Activated CD4-positive, alpha-beta T cell treated with anti-CD3 and anti-CD28 coated beads, Interleukin-2, Interleukin-4, amounts not matched to agents 100 ng/mL and 50 ng/mL, durations not matched to agents 16 hours and 8 hours (primary cell): ENCODE data around the gene WRNIP1.

Experiments used
- DNase-seq: peaks from one replicate; pipeline ENCODE4 v3.0.0-alpha.2; 2020; ENCODE audit warnings: low spot score

Gene WRNIP1

GRCh38 chr6:2765166-2765895 is at the start of gene WRNIP1:
WRNIP1 (plus strand) TSS chr6:2765393; CDS start chr6:2765623, 230 bp downstream.
- DNase-seq: peak; percentile 98

- DNase-seq: no peak
These were observed 49.5 kb upstream of the WRNIP1 start for GRCh38 chr6:2715737-2716136.

- no peak for DNase-seq
These were observed 48.1 kb upstream of the WRNIP1 start for GRCh38 chr6:2716936-2717700.

- no peak for DNase-seq
These were observed 46.7 kb upstream of the WRNIP1 start for GRCh38 chr6:2718334-2719092.

GRCh38 chr6:2719093-2719455 is 46.1 kb upstream of the WRNIP1 start:
- no peak for DNase-seq

GRCh38 chr6:2721219-2721618 is 44.0 kb upstream of the WRNIP1 start:
- DNase-seq: no peak

- DNase-seq: no peak
These were observed 39.7 kb upstream of the WRNIP1 start for GRCh38 chr6:2725364-2725988.

- DNase-seq: no peak
These were observed 39.1 kb upstream of the WRNIP1 start for GRCh38 chr6:2725999-2726567.

GRCh38 chr6:2729921-2730320 is 35.3 kb upstream of the WRNIP1 start:
- DNase-seq: no peak

GRCh38 chr6:2730353-2731107 is 34.7 kb upstream of the WRNIP1 start:
- DNase-seq: no peak

- no peak for DNase-seq
These were observed 33.8 kb upstream of the WRNIP1 start for GRCh38 chr6:2731281-2731909.

- DNase-seq: no peak
These were observed 32.6 kb upstream of the WRNIP1 start for GRCh38 chr6:2732503-2733089.

GRCh38 chr6:2733324-2733723 is 31.9 kb upstream of the WRNIP1 start:
- DNase-seq: peak; percentile 39

- DNase-seq: no peak
These were observed 31.3 kb upstream of the WRNIP1 start for GRCh38 chr6:2733736-2734480.

GRCh38 chr6:2734488-2735166 is 30.6 kb upstream of the WRNIP1 start:
- no peak for DNase-seq

GRCh38 chr6:2737885-2738284 is 27.3 kb upstream of the WRNIP1 start:
- no peak for DNase-seq

GRCh38 chr6:2738373-2738979 is 26.7 kb upstream of the WRNIP1 start:
- peak; percentile 52 for DNase-seq

- peak; percentile 17 for DNase-seq
These were observed 25.9 kb upstream of the WRNIP1 start for GRCh38 chr6:2739335-2739734.

GRCh38 chr6:2740581-2740980 is 24.6 kb upstream of the WRNIP1 start:
- no peak for DNase-seq
